ENCODE measurements around the gene ELF3. TPM values are rescaled to one million over a fixed set of nuclear protein-coding genes. Genes with fewer than 3 reads are reported as not detected.

The ELF3 gene
- total RNA-seq, 4 donors from 2014 or later, result 0.17 to 0.44 (median 0.38) TPM; not detected in 1

DNA sequence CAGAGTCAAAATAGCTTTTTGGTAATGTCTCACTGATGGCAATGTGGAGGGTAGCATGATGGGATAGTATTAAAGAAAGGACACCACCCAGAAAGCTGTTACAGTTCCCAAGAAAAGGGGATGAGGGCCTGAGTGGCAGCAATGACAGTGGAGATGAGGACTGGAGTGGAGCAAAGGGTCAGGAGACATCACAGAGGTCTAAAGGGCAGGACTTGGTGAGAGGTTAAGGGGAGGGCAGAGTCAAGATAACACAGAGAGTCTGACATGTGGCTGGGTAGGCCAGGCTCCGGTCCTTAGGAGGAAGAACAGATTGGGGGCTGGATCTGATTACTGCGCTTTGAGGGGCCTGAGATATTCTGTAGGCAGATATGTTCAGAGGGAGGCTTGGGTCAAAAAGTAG lies 19.3 kb downstream of the ELF3 start:
- TF ChIP-seq, protein P1, sequence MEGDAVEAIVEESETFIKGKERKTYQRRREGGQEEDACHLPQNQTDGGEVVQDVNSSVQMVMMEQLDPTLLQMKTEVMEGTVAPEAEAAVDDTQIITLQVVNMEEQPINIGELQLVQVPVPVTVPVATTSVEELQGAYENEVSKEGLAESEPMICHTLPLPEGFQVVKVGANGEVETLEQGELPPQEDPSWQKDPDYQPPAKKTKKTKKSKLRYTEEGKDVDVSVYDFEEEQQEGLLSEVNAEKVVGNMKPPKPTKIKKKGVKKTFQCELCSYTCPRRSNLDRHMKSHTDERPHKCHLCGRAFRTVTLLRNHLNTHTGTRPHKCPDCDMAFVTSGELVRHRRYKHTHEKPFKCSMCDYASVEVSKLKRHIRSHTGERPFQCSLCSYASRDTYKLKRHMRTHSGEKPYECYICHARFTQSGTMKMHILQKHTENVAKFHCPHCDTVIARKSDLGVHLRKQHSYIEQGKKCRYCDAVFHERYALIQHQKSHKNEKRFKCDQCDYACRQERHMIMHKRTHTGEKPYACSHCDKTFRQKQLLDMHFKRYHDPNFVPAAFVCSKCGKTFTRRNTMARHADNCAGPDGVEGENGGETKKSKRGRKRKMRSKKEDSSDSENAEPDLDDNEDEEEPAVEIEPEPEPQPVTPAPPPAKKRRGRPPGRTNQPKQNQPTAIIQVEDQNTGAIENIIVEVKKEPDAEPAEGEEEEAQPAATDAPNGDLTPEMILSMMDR (IDR thresholded peaks at IDR 0.05; ENCODE audit: low read depth), result no peak

DNA sequence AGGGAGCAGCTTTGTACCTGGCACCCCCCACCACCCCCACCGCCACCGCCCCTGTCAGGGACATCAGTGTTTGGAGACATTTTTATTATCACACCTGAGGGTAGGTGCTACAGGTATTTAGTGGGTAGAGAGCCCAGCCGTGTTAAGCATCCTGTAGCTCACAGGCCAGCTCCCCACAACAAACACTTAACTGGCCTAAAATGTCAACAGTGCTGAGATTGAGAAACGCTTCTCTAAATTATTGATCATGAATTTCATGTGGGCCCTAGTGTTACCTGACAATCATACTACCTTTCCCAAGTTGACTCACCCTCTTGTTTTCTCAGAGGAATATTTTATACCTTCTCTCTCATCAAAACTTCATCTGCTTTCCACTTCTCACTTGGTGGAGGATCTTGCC lies 21.4 kb downstream of the ELF3 start:
- TF ChIP-seq, protein P1 (IDR thresholded peaks at IDR 0.05; ENCODE audit: low read depth), result no peak

DNA sequence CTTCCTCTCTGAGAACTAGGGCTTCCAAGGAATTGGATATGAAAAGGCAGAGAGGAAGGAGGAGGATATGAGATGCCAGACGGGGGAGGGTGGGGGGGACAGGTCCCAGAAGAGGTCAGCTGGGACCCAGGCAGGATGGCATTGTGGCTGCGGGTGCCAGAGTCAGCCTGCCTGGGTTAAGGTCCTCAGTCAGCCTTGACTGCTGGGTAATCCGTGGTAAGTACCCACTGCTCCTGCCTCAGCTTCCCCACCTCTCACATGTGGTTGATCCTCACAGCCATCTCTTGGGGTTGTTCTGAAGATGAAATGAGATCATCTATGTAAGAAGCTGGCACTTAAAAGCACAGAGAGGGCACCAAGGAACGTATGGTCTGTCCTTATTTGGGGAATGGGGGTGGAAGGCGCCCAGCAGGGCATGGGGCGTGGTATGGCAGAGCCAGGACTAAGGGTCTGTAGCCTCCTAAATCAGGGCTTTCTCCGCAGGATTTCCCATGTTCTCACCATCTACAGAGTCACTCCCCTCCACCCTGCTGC lies 23.8 kb downstream of the ELF3 start:
- TF ChIP-seq, protein P1 (IDR thresholded peaks at IDR 0.05; ENCODE audit: low read depth), result no peak

DNA sequence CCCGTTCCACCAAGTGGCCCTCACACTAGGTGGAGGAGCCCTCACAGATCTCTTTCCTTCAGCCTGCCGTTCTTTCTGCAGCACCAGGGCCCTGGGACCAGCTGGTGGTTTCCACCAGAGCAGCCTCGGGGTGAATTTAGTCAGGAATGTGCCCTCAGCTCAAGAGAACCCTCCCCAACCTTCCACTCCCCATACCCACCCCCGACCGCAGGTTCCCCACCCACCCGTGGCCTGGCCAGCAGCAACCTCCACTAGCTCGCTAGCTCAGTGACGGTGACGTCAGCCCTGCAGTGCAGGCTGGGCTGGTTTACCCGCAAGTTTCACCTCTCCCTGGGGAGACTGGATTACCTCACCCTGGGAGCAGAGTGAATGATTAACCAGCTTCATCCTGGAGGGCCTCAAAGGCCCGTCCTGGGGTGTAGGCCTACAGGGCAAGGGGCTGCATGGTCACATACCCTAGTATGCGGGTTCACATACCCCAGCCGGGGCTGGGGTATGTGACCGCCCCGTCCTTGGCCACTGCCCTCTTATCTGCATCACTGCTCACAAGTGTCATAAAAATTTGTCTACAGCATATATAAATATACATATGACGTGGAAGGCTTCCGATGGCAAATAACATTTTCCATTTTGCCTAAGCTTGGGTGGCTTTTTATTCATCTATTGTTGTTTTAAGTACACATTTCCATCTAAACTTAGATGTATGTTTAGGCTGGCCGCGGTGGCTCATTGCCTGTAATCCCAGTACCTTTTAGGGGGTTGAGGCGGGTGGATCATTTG lies 24.5 kb downstream of the ELF3 start:
- TF ChIP-seq, protein P1 (IDR thresholded peaks at IDR 0.05; ENCODE audit: low read depth), result no peak

DNA sequence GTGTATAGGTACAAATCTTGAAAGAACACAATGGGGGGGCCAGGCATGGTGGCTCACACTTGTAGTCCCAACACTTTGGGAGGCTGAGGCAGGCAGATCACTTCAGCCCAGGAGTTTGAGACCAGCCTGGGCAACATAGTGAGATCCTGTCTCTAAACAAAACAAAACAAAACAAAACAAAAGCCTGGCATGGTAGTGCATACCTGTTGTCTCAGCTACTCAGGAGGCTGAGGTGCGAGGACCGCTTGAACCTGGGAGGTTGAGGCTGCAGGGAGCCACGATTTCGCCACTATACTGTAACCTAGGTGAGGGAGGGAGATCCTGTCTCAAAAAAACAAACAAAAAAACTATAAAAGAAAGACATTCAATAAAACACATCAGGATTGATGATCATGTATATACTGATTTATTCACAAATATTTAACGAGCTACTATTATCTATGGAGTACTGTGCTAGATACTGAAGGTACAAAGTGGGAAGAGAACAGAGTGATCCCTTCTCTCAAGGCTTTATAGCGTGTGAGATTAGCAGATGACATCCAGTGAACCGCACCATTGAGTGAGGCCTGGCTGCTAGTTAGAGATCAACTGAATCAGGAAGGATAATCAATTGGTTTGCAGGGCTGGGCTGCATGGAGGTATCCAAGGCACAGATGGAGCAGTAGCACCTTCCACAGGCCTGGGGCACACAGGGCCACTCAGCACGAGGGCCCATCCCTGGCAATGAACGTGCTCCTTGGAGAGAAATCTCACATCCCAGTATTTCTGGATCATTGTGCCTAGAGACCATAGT lies 26.4 kb downstream of the ELF3 start:
- TF ChIP-seq, protein P1 (IDR thresholded peaks at IDR 0.05; ENCODE audit: low read depth), result no peak

DNA sequence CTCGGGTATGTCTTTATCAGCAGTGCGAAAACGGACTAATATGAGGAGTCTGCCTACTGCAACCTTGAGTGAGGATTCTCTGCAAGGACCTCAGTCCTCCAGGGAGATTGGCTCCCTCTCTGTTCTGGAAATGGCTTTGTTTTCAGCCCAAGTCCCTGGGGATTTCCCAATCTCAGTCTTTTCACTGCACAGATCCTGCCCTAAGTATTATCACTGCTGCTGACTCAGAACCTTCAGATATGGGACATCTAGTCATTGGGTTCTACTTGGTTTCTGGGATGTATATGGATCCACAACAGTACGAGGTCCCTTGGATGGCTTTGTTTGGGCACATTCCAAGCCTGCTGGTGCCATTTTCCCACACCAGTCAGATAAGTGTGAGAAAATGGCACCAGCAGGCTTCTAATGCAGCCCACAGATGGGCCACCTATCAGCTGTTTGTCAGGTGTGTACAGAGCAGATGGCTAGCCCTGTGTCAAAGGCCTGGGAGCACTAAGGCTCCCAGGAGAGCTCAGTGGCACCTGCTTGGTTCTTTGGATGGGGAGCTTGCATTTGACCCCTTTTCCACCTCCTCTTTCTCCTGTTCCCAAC lies 27.4 kb downstream of the ELF3 start:
- TF ChIP-seq, protein P1 (IDR thresholded peaks at IDR 0.05; ENCODE audit: low read depth), result no peak

All from subcutaneous adipose tissue (tissue), 4 donors.